MCF 10A (cell line): ENCODE data around the gene LBHD2. TPM values are rescaled to one million over a fixed set of nuclear protein-coding genes. Genes with fewer than 3 reads are reported as not detected.

ENCODE experiments used
- BruUV-seq: library from RNA; stranded (reverse); fragments of 400-500 nt; replicated peaks from 2 replicates; lab custom pipeline; 2021; lab: Mats Ljungman, UMichigan
- CTCF ChIA-PET: fragments of 300-600 bp; sonication (Branson Sonifier 250); formaldehyde crosslinking; extraction: SDS; loops from one replicate; lab custom pipeline; 2021; ENCODE audit warnings: antibody characterized with exemption, inconsistent platforms; lab: Yijun Ruan, JAX
- POLR2A ChIA-PET: fragments of 300-600, 350-650 bp; sonication (Branson Sonifier 250); formaldehyde crosslinking; extraction: SDS; loops from one replicate; lab custom pipeline; 2020; ENCODE audit warnings: antibody characterized with exemption, inconsistent platforms; lab: Yijun Ruan, JAX
- DNase-seq: peaks from one replicate; pipeline ENCODE4 v3.0.0-alpha.2; 2018; ENCODE audit not compliant: unreplicated experiment
- H3K27ac Mint-ChIP-seq: one replicate; pipeline ENCODE4 v1.8.0; 2022; ENCODE audit warnings: mild to moderate bottlenecking, low read depth, mixed read lengths; ENCODE audit not compliant: unreplicated experiment
- H3K27me3 Mint-ChIP-seq: one replicate; pipeline ENCODE4 v1.8.0; 2022; ENCODE audit warnings: mixed read lengths; ENCODE audit not compliant: insufficient read depth, unreplicated experiment
- H3K36me3 Mint-ChIP-seq: one replicate; pipeline ENCODE4 v1.8.0; 2022; ENCODE audit warnings: mild to moderate bottlenecking, moderate library complexity, mixed read lengths; ENCODE audit not compliant: insufficient read depth, unreplicated experiment
- H3K4me1 Mint-ChIP-seq: one replicate; pipeline ENCODE4 v1.8.0; 2022; ENCODE audit warnings: mixed read lengths; ENCODE audit not compliant: insufficient read depth, unreplicated experiment
- H3K4me3 Mint-ChIP-seq: one replicate; pipeline ENCODE4 v1.8.0; 2022; ENCODE audit warnings: mild to moderate bottlenecking, moderate library complexity, mixed read lengths; ENCODE audit not compliant: unreplicated experiment
- H3K9me3 Mint-ChIP-seq: one replicate; pipeline ENCODE4 v1.8.0; 2022; ENCODE audit warnings: mixed read lengths; ENCODE audit not compliant: unreplicated experiment
- intact Hi-C: fragments of 100-400 bp; cut with micrococcal nuclease; formaldehyde crosslinking; loops from 2 replicates; pipeline ENCODE4 v1.14.1; 2022
- total RNA-seq: library from RNA; stranded (reverse); gene quantifications from 2 replicates; pipeline ENCODE4 v1.2.3, GENCODE V29; 2022
- TF ChIP-seq, protein P1 (sequence below): fragments of 200-600 bp; IDR thresholded peaks from one replicate; pipeline ENCODE4 v1.8.0; 2022; ENCODE audit warnings: antibody characterized with exemption, mild to moderate bottlenecking; ENCODE audit not compliant: unreplicated experiment

Gene LBHD2
- total RNA-seq, 1 experiment from 2014 or later = not detected

DNA sequence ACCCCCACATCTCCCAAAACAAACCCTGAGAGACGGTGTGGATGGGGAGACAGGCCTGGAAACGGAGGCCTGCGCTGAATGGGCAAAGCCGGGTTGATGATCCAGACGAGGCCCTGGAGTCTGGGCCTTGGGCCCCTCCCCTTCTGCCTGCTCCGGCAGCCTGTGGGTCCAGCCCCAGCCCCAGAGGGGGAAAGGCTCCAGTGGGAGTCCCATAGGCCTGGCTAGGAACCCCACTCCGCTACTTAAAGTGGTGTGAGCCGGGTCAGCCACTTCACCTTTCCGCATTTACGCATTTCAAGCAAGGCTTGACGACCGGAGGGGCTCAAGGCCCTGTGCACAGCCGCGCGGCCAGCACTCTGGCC lies 38.6 kb downstream of the LBHD2 start:
- intact Hi-C loops = no loop called here
- no TSS peak for BruUV-seq
- no peak overlapping the region for H3K27ac Mint-ChIP-seq
- H3K36me3 Mint-ChIP-seq = no peaks in the 10 kb centered on the region
- no peak for DNase-seq
- H3K9me3 Mint-ChIP-seq = no peaks in the 10 kb centered on the region
- CTCF ChIA-PET = no interaction called here
- no peak overlapping the region for H3K4me3 Mint-ChIP-seq
- peaks cover 16% of the 10 kb centered on the region for H3K4me1 Mint-ChIP-seq
- TF ChIP-seq, protein P1, sequence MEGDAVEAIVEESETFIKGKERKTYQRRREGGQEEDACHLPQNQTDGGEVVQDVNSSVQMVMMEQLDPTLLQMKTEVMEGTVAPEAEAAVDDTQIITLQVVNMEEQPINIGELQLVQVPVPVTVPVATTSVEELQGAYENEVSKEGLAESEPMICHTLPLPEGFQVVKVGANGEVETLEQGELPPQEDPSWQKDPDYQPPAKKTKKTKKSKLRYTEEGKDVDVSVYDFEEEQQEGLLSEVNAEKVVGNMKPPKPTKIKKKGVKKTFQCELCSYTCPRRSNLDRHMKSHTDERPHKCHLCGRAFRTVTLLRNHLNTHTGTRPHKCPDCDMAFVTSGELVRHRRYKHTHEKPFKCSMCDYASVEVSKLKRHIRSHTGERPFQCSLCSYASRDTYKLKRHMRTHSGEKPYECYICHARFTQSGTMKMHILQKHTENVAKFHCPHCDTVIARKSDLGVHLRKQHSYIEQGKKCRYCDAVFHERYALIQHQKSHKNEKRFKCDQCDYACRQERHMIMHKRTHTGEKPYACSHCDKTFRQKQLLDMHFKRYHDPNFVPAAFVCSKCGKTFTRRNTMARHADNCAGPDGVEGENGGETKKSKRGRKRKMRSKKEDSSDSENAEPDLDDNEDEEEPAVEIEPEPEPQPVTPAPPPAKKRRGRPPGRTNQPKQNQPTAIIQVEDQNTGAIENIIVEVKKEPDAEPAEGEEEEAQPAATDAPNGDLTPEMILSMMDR = no peak
- POLR2A ChIA-PET = no interaction called here
- H3K27me3 Mint-ChIP-seq = no peaks in the 10 kb centered on the region

DNA sequence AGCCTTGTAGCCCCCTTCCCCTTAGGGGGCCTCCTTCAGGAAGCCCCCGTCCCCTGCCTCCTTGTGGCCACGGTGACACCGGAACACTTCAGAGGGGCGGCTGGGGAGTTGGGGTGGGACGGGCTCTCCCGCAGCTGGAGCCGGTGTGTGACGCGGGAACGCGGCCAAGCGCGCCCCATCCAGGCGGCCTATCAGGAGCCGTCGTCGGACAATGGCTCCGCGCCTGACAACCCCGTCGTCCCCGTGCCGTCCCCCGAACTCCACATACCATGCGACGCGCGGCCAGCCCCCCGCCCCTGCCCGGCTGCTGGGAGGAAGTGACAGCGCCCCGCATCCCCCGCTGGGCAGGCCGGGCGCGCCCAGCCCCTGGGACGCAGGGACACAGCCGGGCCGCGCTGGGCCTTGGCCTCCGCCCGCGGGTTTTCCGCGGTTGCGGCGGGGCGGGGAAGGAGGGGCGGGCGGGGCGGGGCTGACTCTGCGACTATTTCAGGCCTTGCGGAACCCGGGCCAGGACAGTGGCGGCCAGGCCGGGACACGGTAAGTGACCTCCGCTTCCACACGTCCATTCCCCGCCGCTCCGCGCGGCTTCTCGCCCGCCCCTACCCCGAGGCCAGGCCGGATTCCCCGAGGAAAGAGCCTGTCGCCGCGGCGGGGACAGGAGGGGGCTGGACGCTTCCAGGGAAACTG lies 39.1 kb downstream of the LBHD2 start, which contains the start of gene TNFAIP2:
TSS of gene TNFAIP2 (plus strand) at position 515 of the 687 bp plus-strand sequence. CDS start 2,997 bp downstream, outside the sequence.
- POLR2A ChIA-PET = no interaction called here
- H3K27ac Mint-ChIP-seq = no peak within 1 kb of the TSS
- peak within 1 kb of the TSS; percentile 62 for H3K4me3 Mint-ChIP-seq
- peaks cover 22% of the 10 kb centered on the region for H3K4me1 Mint-ChIP-seq
- intact Hi-C loops = no loop called here
- no peaks in the 10 kb centered on the region for H3K9me3 Mint-ChIP-seq
- TF ChIP-seq, protein P1 = no peak
- no peaks in the 10 kb centered on the region for H3K27me3 Mint-ChIP-seq
- DNase-seq = no peak
- CTCF ChIA-PET = no interaction called here
- no TSS peak for BruUV-seq
- H3K36me3 Mint-ChIP-seq = no peaks in the 10 kb centered on the region

DNA sequence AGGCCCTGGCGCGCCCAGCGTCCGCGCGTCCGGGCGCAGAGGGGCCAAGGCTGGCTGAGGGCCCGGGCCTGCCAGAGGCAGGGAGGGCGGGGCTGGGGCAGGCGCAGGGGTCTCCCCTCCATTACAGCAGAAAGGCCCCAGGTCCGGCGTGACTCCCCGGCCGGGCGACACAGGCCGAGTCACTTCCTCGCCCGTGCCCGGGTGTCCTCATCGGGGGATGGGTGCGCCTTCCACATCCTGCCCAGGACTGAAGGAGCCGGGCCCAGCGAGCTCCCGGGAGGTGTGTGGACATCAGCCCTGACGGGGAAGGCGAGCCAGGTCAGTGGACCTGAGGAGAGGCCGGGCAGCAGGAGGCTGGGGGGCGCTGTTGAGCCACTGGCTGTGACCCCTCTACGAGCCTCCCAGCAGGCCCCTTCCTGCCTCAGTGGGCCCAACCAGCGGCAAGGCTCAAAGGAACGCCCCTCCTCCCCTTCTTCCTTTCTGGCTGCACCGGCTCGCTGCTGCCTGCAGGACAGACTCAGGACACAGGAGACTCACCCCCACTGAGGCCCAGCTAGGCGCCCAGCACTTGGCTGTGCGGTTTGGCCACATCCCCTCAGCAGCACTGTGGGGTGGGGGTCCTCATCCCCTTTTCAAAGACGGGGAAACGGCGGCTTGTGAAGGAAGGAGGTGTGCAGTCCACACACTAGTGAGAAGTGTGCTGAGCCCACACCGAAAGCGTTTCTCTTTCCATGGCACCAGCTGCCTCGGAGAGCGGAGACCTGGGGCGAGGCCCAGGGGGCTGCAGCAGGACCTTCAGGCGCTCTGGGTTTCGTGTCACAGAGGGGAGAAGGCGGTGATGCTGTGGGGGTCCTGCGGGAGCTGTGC lies 39.9 kb downstream of the LBHD2 start:
- POLR2A ChIA-PET = no interaction called here
- BruUV-seq = TSS peak; percentile 65
- Mint-ChIP-seq H3K9me3 (no peaks in the 10 kb centered on the region), H3K36me3 (no peaks in the 10 kb centered on the region), H3K4me3 (peak overlapping the region; percentile 62), H3K27ac (no peak overlapping the region), H3K4me1 (peaks cover 29% of the 10 kb centered on the region), H3K27me3 (no peaks in the 10 kb centered on the region)
- no peak for DNase-seq
- intact Hi-C loops = no loop called here
- TF ChIP-seq, protein P1 = peak; percentile 25
- CTCF ChIA-PET = interaction anchor here (1.4 to 7.3 kb wide), 2 partner anchors 19 to 137 kb away, joined by 4 to 50 read pairs; no protein-coding TSS in a partner anchor

DNA sequence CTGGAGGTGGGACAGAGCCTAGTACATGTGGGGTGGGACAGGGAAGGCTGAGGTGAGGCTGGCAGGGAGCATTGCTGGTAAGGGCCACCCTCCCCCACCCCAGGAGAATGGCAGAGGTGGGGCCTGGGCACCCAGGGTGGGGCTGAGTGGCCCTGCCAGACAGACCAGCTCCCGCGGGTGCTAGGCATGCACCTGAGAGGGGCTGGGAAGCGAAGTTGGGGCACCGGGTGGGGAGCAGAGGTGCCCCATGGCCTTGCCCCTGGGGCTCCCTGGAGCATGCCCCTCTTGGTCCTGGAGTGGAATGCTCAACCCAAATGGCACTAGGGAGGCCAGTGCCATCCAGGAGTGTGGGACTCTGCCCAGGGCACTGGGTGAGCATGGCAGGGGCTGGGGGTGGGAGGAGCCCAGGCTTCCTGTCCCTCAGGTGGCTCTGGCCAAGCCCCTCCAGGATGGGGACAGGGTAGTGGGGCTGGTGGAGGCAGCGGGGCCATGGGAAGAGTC lies 40.5 kb downstream of the LBHD2 start:
- no peak overlapping the region for H3K4me3 Mint-ChIP-seq
- no peaks in the 10 kb centered on the region for H3K9me3 Mint-ChIP-seq
- TF ChIP-seq, protein P1 = no peak
- H3K4me1 Mint-ChIP-seq = peaks cover 36% of the 10 kb centered on the region
- POLR2A ChIA-PET = no interaction called here
- H3K36me3 Mint-ChIP-seq = no peaks in the 10 kb centered on the region
- no peaks in the 10 kb centered on the region for H3K27me3 Mint-ChIP-seq
- CTCF ChIA-PET = interaction anchor here (1.4 to 7.3 kb wide), 2 partner anchors 19 to 136 kb away, joined by 4 to 50 read pairs; no protein-coding TSS in a partner anchor
- BruUV-seq = no TSS peak
- intact Hi-C loops = no loop called here
- no peak overlapping the region for H3K27ac Mint-ChIP-seq
- DNase-seq = no peak
